Measurements from ENCODE around the gene NLGN2. TPM values are rescaled to one million over a fixed set of nuclear protein-coding genes. Genes with fewer than 3 reads are reported as not detected.

NLGN2 gene
- total and polyA plus RNA-seq, 2 donors (not counting 1 experiment from before 2014, with no cell fraction given), result 0.52 to 3.4 TPM

DNA sequence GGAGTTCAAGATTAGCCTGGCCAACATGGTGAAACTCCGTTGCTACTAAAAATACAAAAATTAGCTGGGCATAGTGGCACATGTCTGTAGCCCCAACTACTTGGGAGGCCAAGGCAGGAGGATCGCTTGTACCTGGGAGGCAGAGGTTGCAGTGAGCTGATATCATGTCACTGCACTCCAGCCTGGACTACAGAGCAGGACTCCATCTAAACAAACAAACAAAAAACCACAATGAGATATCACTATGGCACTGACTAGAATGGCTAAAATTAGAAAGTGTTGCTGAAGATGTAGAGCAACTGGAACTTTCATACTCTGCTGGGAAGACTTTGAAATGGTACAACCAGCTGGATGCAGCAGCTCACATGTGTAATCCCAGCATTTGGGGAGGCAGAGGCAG is 33.3 kb upstream of the NLGN2 start:
- ChIA-PET CTCF (interaction anchor here (0.9 kb wide), 1 partner anchor 10 kb away, joined by 3 read pairs; no protein-coding TSS in a partner anchor), POLR2A (no interaction called here)
- Histone ChIP-seq H3K9ac (ENCODE audit: low read length) (no peak overlapping the region), H3K4me1 (ENCODE audit: control insufficient read depth in 2 of 2, insufficient read depth in 2 of 2, low read length in 2 of 2) (no peaks in the 10 kb centered on the region), H3K27ac (ENCODE audit: low read length in 2 of 2) (no peak overlapping the region), H3K79me2 (ENCODE audit: control insufficient read depth, insufficient read depth, low read length) (no peaks in the 10 kb centered on the region), H3K9me3 (ENCODE audit: control extremely low read depth in 1 of 3, control insufficient read depth in 2 of 3, insufficient read depth in 1 of 3, low read length in 2 of 3) (peaks cover 0 to 2% (median 2%) of the 10 kb centered on the region in 3 donors), H3K27me3 (replicated peaks in 1 of 4; ENCODE audit: control extremely low read depth in 1 of 4, control insufficient read depth in 3 of 4, insufficient read depth in 4 of 4, low read length in 3 of 4) (peaks cover 0 to 2% (median 0%) of the 10 kb centered on the region in 4 experiments), H2AFZ (ENCODE audit: insufficient read depth, low read depth, low read length, poor library complexity, severe bottlenecking) (no peak overlapping the region), H3K36me3 (replicated peaks in 1 of 2; ENCODE audit: control extremely low read depth in 1 of 2, control insufficient read depth in 1 of 2, extremely low read depth in 1 of 2, insufficient read depth in 2 of 2, low read length in 1 of 2) (no peaks in the 10 kb centered on the region), H3K4me2 (replicated peaks; ENCODE audit: low read depth, low read length, poor library complexity, severe bottlenecking) (no peak overlapping the region), H4K20me1 (ENCODE audit: control insufficient read depth, insufficient read depth, low read length, poor library complexity, severe bottlenecking) (no peaks in the 10 kb centered on the region), H3K4me3 (ENCODE audit: control extremely low read depth in 1 of 5, extremely low read depth in 1 of 5, insufficient read depth in 1 of 5, low read depth in 2 of 5, low read length in 4 of 5) (no peak overlapping the region)
- Mint-ChIP-seq H3K4me3 (no peak overlapping the region), H3K4me1 (no peaks in the 10 kb centered on the region), H3K9me3 (ENCODE audit: insufficient read depth) (no peaks in the 10 kb centered on the region), H3K27me3 (peaks cover 14% of the 10 kb centered on the region), H3K27ac (no peak overlapping the region)
- TF ChIP-seq CTCF (IDR thresholded peaks at IDR 0.05) (no peak), EZH2 (IDR thresholded peaks at IDR 0.05; ENCODE audit: borderline replicate concordance, insufficient read depth, low read depth, low read length, poor library complexity, severe bottlenecking) (no peak)
- no CpG with 5 or more reads among the region's 2 CpGs for WGBS (ENCODE audit: insufficient coverage)
- DNase-seq (no peak), ATAC-seq (ENCODE audit: low read depth) (no peak)
- intact Hi-C loops (cut with micrococcal nuclease), result no loop called here

DNA sequence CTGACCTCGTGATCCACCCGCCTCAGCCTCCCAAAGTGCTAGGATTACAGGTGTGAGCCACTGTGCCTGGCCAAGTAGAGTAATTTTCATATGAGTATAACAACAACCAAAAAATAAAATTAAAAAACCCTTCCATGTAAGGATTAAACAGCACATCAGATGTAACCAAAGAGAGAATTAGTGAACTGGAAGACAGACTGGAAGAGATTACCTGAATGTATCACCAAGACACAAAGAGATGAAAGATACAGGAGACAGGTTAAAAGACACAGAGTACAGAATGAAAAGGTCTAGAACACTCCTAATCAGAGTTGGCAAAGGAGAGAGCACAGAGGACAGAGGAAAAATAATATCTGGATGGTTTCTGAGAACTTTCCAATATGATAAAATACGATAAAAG is 28.5 kb upstream of the NLGN2 start:
- ChIA-PET POLR2A (no interaction called here), CTCF (no interaction called here)
- H3K4me1 Mint-ChIP-seq, result peaks cover 8% of the 10 kb centered on the region
- H3K27me3 Mint-ChIP-seq, result peaks cover 41% of the 10 kb centered on the region
- no peak overlapping the region for H2AFZ ChIP-seq (ENCODE audit: insufficient read depth, low read depth, low read length, poor library complexity, severe bottlenecking)
- H3K9me3 ChIP-seq (ENCODE audit: control extremely low read depth in 1 of 3, control insufficient read depth in 2 of 3, insufficient read depth in 1 of 3, low read length in 2 of 3), result peaks cover 2 to 19% (median 2%) of the 10 kb centered on the region in 3 donors
- no peak overlapping the region for H3K4me3 Mint-ChIP-seq
- ATAC-seq (ENCODE audit: low read depth), result no peak
- H3K27ac Mint-ChIP-seq, result no peak overlapping the region
- no peaks in the 10 kb centered on the region for H4K20me1 ChIP-seq (ENCODE audit: control insufficient read depth, insufficient read depth, low read length, poor library complexity, severe bottlenecking)
- no peak overlapping the region for H3K4me3 ChIP-seq (ENCODE audit: control extremely low read depth in 1 of 5, extremely low read depth in 1 of 5, insufficient read depth in 1 of 5, low read depth in 2 of 5, low read length in 4 of 5)
- no peaks in the 10 kb centered on the region for H3K36me3 ChIP-seq (replicated peaks in 1 of 2; ENCODE audit: control extremely low read depth in 1 of 2, control insufficient read depth in 1 of 2, extremely low read depth in 1 of 2, insufficient read depth in 2 of 2, low read length in 1 of 2)
- peaks cover 0 to 43% (median 14%) of the 10 kb centered on the region in 4 experiments for H3K27me3 ChIP-seq (replicated peaks in 1 of 4; ENCODE audit: control extremely low read depth in 1 of 4, control insufficient read depth in 3 of 4, insufficient read depth in 4 of 4, low read length in 3 of 4)
- H3K9ac ChIP-seq (ENCODE audit: low read length), result no peak overlapping the region
- H3K4me1 ChIP-seq (ENCODE audit: control insufficient read depth in 2 of 2, insufficient read depth in 2 of 2, low read length in 2 of 2), result peaks cover 11 to 15% of the 10 kb centered on the region in 2 donors
- no CpG with 5 or more reads among the region's 3 CpGs for WGBS (ENCODE audit: insufficient coverage)
- H3K9me3 Mint-ChIP-seq (ENCODE audit: insufficient read depth), result no peaks in the 10 kb centered on the region
- no peak overlapping the region for H3K4me2 ChIP-seq (replicated peaks; ENCODE audit: low read depth, low read length, poor library complexity, severe bottlenecking)
- H3K27ac ChIP-seq (ENCODE audit: low read length in 2 of 2), result no peak overlapping the region
- H3K79me2 ChIP-seq (ENCODE audit: control insufficient read depth, insufficient read depth, low read length), result no peaks in the 10 kb centered on the region
- DNase-seq, result no peak
- intact Hi-C loops (cut with micrococcal nuclease), result no loop called here
- TF ChIP-seq EZH2 (IDR thresholded peaks at IDR 0.05; ENCODE audit: borderline replicate concordance, insufficient read depth, low read depth, low read length, poor library complexity, severe bottlenecking) (no peak), CTCF (IDR thresholded peaks at IDR 0.05) (no peak)
